ENCODE measurements around the gene HDAC11.

HDAC11 gene

DNA sequence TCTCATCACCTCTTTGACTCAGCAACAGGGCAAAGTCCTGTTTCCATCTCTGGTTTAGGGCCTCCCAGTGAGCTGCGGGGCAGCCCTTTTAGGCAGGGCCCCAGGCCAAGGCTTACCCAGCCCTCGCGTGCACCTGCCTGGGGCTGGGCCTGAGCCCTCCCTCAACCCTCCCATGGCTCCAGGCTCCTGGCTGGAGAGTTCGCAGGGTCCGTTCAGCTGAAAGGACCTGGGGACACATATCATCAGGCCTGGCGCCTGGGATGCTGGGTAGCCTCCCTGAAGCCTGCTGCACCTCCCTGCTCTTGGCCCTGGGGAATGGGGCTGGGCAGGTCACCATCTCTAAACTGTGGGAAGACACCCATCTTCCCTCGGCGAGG is 29.7 kb downstream of the HDAC11 start:
- in situ Hi-C loops (cut with HindIII; ENCODE audit: low pct_ligation_motif_present, low sequenced_read_pairs): loop anchor here (25.0 kb wide), 1 partner anchor 127 kb away; no protein-coding TSS in a partner anchor
- TF ChIP-seq CTCF (IDR thresholded peaks at IDR 0.05; ENCODE audit: low read depth, low read length, missing control alignments): no peak
- Histone ChIP-seq H3K27me3 (replicated peaks) (no peaks in the 10 kb centered on the region), H3K36me3 (replicated peaks) (no peaks in the 10 kb centered on the region), H3K4me3 (ENCODE audit: low read depth, low read length) (no peak overlapping the region), H3K27ac (no peak overlapping the region)
- no peak for DNase-seq

- Histone ChIP-seq H3K36me3 (replicated peaks) (no peaks in the 10 kb centered on the region), H3K27ac (no peak overlapping the region), H3K27me3 (replicated peaks) (no peaks in the 10 kb centered on the region), H3K4me3 (ENCODE audit: low read depth, low read length) (no peak overlapping the region)
- in situ Hi-C loops (cut with HindIII; ENCODE audit: low pct_ligation_motif_present, low sequenced_read_pairs): loop anchor here (25.0 kb wide), 1 partner anchor 125 kb away; no protein-coding TSS in a partner anchor
- no peak for TF ChIP-seq CTCF (IDR thresholded peaks at IDR 0.05; ENCODE audit: low read depth, low read length, missing control alignments)
- DNase-seq: no peak
Measured at GRCh38 chr3:13512451-13512850, 32.3 kb downstream of the HDAC11 start.

DNA sequence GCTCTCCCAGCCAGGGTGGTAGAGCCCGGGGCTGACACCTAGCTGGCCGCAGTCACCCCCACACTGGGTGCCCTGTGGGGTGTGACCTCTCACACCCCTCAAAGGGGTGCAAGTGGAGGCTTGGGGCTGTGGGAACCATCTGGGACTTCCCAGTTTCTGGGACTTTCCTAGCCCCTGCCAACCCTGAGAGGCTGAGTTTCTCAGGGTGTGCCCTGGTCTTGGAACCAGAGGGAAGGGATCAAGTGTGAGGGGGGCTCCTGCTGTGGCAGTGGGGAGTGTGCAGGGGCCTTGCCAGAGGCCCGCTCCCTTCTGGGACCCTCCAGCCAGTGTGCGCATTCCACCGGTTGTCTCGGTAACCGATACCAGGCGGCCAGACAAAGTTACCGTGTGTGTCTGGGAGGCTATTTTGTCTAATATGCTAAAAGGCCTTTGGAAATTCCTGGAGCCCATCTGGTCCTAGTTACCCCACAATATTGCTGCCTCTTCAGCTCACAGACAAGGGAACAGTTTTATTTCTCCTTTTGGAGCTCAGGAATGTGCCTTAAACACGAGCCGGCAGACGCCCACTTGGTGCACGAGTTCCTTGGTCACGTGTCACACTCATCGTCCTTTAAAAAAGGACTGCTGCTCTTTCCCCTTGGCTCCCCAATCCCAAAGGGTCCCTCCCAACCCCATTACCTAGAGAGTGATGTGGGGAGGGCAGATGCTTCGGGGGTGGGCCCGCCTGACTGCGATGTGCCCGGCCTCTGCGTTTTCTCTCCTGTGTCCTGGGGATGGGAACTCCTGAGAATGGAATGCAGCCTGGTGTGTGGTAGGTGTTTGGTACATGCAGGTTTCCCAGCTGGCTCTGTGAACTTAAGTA is 33.2 kb downstream of the HDAC11 start:
- TF ChIP-seq CTCF (IDR thresholded peaks at IDR 0.05; ENCODE audit: low read depth, low read length, missing control alignments): no peak
- no peak for DNase-seq
- Histone ChIP-seq H3K27me3 (replicated peaks) (no peaks in the 10 kb centered on the region), H3K27ac (no peak overlapping the region), H3K36me3 (replicated peaks) (no peaks in the 10 kb centered on the region), H3K4me3 (ENCODE audit: low read depth, low read length) (no peak overlapping the region)
- in situ Hi-C loops (cut with HindIII; ENCODE audit: low pct_ligation_motif_present, low sequenced_read_pairs): loop anchor here (25.0 kb wide), 1 partner anchor 124 kb away; no protein-coding TSS in a partner anchor

DNA sequence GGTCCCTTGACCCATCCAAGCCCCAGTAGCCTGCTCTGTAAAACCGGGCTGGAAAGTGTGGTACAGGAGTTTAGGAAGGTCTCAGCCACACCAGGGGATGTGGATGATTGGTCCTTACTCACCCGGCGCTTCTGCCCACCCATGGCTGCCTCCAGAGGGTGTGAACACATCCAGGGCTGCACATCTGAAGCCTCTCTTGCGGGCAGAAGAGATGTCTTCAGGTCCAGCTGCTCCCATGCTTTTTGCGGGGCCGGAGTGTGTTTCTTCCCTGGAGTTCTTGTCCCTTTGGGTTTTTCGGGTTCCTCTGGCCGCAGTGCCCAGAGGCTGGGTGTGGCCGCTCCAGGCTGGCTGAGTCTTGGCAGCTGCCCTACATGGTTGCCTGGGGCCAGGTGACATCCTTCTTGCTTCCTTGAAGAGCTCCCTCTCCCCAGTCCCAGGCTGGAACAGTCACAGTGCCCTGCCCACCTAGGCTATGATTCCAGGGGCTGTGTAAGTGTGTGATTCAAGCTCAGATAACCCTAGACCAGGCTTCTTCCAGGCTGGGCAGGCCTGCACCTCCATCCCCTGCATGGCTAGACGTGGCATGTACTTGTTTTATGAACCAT is 33.9 kb downstream of the HDAC11 start:
- no peak for DNase-seq
- no peak for TF ChIP-seq CTCF (IDR thresholded peaks at IDR 0.05; ENCODE audit: low read depth, low read length, missing control alignments)
- H3K27ac ChIP-seq: no peak overlapping the region
- H3K27me3 ChIP-seq (replicated peaks): no peaks in the 10 kb centered on the region
- in situ Hi-C loops (cut with HindIII; ENCODE audit: low pct_ligation_motif_present, low sequenced_read_pairs): loop anchor here (25.0 kb wide), 1 partner anchor 123 kb away; no protein-coding TSS in a partner anchor
- no peaks in the 10 kb centered on the region for H3K36me3 ChIP-seq (replicated peaks)
- H3K4me3 ChIP-seq (ENCODE audit: low read depth, low read length): no peak overlapping the region

DNA sequence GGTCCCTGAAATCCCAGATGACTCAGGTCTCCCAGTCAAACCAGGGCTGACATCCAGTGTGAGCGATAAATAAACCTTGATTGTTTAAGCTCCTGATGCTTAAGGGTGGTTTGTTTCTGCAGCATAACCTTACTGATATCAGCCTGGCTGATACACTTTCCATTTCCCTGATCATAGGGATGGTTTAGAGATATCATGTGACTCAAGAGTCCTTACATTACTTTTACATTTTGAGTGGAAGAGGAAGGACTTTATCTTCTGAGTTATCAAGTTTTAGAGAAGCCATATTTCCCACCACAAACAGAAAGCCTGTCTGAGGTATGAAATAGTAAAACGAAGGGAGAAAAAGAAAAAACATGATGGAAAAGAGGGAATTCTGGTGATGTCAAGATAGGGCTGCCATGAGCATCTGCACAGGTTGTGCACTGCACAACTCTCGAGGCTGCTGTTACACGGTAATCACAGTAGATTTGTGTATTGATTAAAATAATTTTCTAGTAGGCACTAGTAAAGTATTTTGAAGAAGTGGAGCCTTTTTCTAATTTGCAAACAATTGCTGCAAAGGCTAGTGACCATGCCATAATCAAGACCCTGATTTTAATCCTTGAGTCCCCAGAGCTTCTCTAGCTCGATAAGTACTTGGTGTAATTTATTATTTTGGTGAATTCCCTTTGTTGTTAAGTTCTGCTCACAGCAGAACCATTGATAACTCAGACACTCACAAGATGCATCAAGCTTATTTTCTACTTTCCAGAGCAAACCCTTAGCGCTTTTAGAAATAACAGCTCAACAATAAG is 34.7 kb downstream of the HDAC11 start:
- DNase-seq: no peak
- no peaks in the 10 kb centered on the region for H3K36me3 ChIP-seq (replicated peaks)
- in situ Hi-C loops (cut with HindIII; ENCODE audit: low pct_ligation_motif_present, low sequenced_read_pairs): loop anchor here (25.0 kb wide), 1 partner anchor 122 kb away; no protein-coding TSS in a partner anchor
- no peak overlapping the region for H3K27ac ChIP-seq
- no peak for TF ChIP-seq CTCF (IDR thresholded peaks at IDR 0.05; ENCODE audit: low read depth, low read length, missing control alignments)
- H3K27me3 ChIP-seq (replicated peaks): no peaks in the 10 kb centered on the region
- no peak overlapping the region for H3K4me3 ChIP-seq (ENCODE audit: low read depth, low read length)

All from brain microvascular endothelial cell (primary cell).